ENCODE data around the gene IRF2.

Gene IRF2

GRCh38 chr4:184401397-184402171, 72.8 kb downstream of the IRF2 start:
- no peak overlapping the region for H3K27ac ChIP-seq
- TF ChIP-seq ZFX (IDR thresholded peaks at IDR 0.05; ENCODE audit: borderline replicate concordance): no peak
- TF ChIP-seq, protein P1, sequence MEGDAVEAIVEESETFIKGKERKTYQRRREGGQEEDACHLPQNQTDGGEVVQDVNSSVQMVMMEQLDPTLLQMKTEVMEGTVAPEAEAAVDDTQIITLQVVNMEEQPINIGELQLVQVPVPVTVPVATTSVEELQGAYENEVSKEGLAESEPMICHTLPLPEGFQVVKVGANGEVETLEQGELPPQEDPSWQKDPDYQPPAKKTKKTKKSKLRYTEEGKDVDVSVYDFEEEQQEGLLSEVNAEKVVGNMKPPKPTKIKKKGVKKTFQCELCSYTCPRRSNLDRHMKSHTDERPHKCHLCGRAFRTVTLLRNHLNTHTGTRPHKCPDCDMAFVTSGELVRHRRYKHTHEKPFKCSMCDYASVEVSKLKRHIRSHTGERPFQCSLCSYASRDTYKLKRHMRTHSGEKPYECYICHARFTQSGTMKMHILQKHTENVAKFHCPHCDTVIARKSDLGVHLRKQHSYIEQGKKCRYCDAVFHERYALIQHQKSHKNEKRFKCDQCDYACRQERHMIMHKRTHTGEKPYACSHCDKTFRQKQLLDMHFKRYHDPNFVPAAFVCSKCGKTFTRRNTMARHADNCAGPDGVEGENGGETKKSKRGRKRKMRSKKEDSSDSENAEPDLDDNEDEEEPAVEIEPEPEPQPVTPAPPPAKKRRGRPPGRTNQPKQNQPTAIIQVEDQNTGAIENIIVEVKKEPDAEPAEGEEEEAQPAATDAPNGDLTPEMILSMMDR (IDR thresholded peaks at IDR 0.05): no peak

- TF ChIP-seq, protein P1 (IDR thresholded peaks at IDR 0.05): no peak
- H3K27ac ChIP-seq: no peak overlapping the region
These were observed 73.5 kb downstream of the IRF2 start for GRCh38 chr4:184400891-184401290.

- no peak overlapping the region for H3K27ac ChIP-seq
These were observed 73.9 kb downstream of the IRF2 start for GRCh38 chr4:184400375-184400870.

GRCh38 chr4:184399512-184399908, 74.8 kb downstream of the IRF2 start:
- H3K27ac ChIP-seq: no peak overlapping the region
- TF ChIP-seq, protein P1 (IDR thresholded peaks at IDR 0.05): no peak
- TF ChIP-seq ZFX (IDR thresholded peaks at IDR 0.05; ENCODE audit: borderline replicate concordance): no peak

More at GRCh38 chr4:184400375-184400870, 73.9 kb downstream of the IRF2 start:
- no peak for TF ChIP-seq ZFX (IDR thresholded peaks at IDR 0.05; ENCODE audit: borderline replicate concordance)
- TF ChIP-seq, protein P1 (IDR thresholded peaks at IDR 0.05): no peak

- TF ChIP-seq, protein P1 (IDR thresholded peaks at IDR 0.05): no peak
- no peak for TF ChIP-seq ZFX (IDR thresholded peaks at IDR 0.05; ENCODE audit: borderline replicate concordance)
- H3K27ac ChIP-seq: no peak overlapping the region
These were observed 75.4 kb downstream of the IRF2 start for GRCh38 chr4:184398741-184399511.

DNA sequence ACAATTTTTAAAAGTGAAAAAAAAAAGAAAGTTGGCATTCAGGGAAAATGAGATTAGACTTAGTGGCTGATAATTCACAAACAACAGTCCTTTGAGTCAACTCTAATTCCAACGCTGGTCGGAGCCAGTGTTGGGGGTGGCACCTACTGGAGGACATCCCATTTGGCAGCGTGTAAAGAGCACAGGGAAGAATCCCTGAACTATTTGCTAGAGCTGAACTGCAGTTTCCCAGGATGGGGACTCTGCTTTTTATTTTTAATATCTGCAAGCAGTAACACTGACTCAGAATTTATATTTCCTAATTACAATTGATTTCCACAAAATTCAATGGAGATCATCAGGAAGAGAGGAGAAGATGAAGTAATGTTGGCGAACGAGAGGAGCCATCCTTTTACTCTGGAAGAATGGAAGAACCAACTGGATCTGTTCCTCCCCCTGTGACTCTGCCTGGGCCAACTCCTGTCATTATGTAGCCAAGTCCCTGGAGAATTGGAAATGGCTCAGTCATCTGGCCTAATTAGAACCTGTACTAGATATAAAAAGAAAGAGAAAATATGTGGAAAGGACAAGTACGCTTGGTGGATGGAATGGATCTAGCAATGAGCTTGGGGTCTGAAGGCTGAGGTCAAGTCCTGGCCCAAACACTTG, 76.7 kb downstream of the IRF2 start:
- TF ChIP-seq, protein P1 (IDR thresholded peaks at IDR 0.05): no peak
- TF ChIP-seq ZFX (IDR thresholded peaks at IDR 0.05; ENCODE audit: borderline replicate concordance): no peak
- H3K27ac ChIP-seq: no peak overlapping the region

All from 22Rv1 (cell line).